ENCODE data around the gene TMLHE.
"Not testable (repeated sequence)": the region's sequence is repeated elsewhere in the genome, so short reads cannot be mapped to it uniquely, and the experiment has no call there.

DNA sequence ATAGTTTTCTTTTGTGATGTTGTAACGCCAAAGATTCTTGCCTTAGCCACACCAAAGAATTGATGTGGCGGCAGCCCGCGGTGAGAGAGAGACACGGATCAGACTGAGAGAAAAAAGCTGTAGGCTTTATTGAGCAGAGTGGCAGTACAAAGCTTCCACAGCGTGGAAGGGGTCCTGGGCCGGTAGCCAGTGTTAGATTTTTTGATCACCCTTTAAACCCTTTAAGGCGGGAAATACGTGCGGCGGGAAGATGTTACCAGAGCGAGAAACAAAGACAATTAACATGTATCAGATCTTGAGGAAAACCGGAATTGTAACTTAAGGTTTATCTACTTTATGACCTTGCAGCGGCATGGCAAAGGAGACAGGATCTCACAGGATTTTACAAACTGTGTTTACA is 28.6 kb upstream of the TMLHE start:
- TF ChIP-seq EZH2 (IDR thresholded peaks at IDR 0.05; ENCODE audit: borderline replicate concordance, insufficient read depth, low read depth, low read length, poor library complexity, severe bottlenecking), result not testable (repeated sequence)
- TF ChIP-seq, protein P1, sequence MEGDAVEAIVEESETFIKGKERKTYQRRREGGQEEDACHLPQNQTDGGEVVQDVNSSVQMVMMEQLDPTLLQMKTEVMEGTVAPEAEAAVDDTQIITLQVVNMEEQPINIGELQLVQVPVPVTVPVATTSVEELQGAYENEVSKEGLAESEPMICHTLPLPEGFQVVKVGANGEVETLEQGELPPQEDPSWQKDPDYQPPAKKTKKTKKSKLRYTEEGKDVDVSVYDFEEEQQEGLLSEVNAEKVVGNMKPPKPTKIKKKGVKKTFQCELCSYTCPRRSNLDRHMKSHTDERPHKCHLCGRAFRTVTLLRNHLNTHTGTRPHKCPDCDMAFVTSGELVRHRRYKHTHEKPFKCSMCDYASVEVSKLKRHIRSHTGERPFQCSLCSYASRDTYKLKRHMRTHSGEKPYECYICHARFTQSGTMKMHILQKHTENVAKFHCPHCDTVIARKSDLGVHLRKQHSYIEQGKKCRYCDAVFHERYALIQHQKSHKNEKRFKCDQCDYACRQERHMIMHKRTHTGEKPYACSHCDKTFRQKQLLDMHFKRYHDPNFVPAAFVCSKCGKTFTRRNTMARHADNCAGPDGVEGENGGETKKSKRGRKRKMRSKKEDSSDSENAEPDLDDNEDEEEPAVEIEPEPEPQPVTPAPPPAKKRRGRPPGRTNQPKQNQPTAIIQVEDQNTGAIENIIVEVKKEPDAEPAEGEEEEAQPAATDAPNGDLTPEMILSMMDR (IDR thresholded peaks at IDR 0.05), result not testable (repeated sequence)
